Kidney capillary endothelial cell (primary cell): ENCODE data around the gene DDRGK1.
A peak's percentile ranks its signal among the peaks of the same experiment; 100 is the strongest.
"Not testable (repeated sequence)": the region's sequence is repeated elsewhere in the genome, so short reads cannot be mapped to it uniquely, and the experiment has no call there.

Source experiments
- DNase-seq: peaks from one replicate; pipeline ENCODE4 v3.0.0-alpha.2; 2018; ENCODE audit warnings: low spot score

DDRGK1 gene

DNA sequence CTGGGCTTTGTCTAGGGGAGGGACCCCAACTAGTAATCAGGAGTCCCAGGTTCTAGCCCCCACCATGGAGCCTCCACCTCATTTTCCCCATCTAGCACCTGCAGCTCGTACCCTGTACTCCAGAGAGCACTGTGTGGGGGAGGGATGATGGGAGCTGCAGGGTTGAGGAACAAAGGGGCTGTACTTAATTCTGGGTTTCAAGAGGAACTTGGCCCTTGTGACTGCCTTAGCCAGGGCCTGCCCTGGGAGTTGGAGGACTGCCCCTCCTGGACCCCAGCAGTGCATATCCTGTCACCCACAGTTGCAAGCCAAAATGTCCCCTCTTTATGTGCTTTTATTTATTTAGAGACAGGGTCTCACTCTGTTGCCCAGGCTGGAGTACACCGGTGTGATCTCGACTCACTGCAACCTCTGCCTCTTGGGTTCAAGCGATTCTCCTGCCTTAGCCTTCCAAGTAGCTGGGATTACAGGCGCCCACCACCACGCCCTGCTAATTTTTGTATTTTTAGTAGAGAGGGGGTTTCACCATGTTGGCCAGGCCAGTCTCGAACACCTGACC, 11.0 kb upstream of the DDRGK1 start:
- DNase-seq: not testable (repeated sequence)

DNA sequence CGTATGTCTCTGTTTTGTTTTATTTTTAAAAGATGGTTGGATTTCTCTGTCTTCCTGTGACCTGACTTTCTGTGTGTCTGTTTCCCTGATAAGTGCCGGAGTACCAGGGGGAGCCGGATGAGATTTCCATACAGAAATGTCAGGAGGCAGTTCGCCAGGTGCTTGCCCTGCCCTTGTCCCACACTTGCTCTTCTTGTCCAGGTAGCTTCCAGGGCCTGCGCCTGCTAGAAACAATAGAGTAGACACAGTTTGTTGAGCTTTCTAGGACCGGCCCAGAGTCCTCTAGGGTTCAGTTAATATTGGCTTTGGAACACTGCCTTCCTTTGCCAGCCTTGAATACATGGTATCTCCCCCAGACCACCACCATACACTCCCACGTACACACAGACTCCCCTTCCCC, 8.7 kb upstream of the DDRGK1 start:
- no peak for DNase-seq

DNA sequence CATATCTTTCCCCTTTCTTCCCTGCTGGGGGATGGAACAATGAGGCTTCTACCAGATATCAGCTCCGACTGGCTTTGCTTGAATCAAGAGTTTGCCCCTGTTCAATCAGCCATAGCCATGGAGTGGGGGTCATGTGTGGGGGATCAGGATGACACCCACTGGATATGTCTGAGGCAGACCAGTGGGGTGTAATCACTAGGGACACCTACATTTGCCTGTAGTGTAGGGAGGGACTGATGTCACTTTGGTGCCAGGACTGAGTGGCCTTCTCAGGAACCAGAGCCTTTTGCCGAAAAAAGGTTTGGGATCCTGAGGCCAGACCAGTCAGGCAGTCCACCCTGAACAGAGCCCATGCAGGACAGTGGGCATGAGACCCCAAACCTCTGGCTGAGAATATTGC, 5.9 kb upstream of the DDRGK1 start:
- DNase-seq: no peak

DNA sequence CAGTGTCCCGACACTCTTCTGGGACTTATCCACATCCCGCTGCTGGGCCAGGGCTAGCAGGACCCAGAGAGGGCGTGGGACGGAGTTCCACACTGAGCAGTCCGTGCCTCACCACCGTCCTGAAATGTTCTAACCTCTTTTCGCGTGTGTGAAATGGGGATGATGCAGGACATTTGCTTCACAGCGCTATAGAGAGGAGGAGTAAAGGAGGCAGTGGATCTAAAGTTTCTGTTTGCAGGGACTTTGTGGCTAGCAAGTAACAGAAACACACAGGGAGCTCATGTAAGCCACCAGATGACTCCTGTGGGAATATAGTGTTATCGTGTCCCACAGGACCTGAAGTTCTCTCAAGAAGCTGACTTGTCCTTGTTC, 5.5 kb upstream of the DDRGK1 start:
- peak; percentile 16 for DNase-seq

DNA sequence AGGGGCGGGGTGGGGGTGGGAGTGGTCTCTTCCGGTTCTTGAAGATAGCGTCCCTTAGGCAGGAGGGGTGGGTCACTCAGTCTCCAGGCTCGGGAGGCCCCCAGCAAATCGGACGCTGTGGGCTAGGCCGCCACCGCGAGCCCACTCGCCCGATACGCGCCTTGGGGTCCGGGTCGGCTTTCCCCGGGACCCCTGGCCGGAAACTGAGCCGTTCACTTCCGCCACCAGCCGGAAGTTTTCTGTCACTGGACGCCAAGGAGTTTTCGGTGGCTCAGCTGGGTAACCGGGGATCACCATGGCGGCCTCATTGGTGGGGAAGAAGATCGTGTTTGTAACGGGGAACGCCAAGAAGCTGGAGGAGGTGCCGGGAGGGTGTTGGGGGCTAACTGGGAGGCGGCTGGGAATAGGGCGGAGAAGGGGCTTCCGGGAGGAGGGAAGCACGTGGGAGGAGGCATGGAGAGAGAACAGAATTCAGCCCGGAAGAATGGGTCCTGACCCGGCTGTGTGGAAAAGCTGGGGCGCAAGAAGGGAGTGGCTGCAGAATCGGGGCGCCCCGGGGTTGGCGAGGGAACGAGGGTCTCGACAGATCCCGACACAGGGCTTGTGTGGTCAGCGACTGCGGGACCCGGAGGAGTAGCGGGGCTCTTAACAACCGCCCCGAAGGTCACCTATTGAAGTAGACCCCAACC, 4.9 kb upstream of the DDRGK1 start, which contains the start of gene ITPA:
Gene ITPA, plus strand, starts transcription at position 242 of the 689 bp plus-strand sequence. Its CDS starts 54 bp downstream, at position 296.
- DNase-seq: peak; percentile 48

DNA sequence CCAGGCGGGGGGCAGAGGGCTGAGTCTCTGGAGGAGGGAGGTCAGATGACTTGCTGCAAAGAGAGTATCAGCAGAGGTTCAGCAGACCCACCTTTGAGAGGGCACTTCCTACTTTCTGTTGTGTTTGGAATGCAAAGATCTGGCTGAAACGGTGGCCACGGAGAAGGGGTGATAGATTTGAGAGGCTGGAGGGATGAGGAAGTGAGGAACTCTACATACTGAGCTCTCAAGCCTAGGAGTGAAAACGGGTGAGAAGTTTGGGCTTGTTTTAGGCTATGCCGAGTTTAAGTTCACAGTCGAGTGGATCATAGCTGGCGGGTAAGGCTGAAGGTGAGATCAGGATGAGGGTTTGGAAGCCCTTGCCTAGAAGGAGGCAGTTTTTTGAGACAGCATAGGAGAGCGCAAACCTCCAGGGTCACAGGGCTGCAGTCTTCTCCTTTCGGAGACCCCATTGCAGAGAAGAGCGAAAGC, 4.3 kb upstream of the DDRGK1 start:
- DNase-seq: peak; percentile 19

DNA sequence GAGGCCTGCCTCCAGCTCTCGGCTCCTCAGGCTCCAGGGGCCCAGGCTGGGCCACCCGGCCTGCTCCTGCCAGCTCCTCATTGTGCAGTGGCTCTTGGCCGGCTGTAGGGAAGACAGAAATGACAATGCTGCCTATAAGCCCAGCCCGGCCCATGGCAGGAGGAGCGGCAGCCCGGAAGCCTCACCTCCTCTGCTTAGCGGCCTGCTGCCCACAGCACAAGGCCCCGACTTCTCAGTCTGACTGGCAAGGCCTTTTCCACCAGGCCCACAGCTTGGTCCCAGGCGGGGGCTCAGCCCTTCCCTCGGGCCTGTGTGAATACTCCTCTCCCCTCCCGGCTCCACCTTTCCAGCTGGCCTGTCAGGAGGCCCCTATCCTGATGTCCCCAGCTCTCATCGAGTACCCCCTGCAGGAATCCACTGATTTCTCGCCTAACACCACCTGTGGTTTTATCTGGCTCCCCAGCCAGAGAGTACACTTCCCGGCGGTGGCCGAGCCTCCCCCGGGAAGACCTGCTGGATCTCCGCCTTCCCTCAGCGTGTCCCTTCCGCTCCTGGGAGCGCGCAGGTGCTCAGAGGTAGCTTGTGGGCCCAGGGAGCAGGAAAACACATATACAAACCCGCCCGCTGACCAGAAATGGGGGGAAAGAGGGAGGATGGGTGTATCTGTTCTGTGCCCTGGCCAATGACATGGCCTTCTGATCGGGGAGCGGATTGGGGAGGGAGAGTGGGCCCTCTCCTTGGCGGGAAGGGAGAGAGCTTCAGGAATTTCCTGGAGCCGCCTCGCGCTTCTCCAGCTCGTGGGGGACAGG, 963 bp downstream of the DDRGK1 start:
- DNase-seq: no peak

DNA sequence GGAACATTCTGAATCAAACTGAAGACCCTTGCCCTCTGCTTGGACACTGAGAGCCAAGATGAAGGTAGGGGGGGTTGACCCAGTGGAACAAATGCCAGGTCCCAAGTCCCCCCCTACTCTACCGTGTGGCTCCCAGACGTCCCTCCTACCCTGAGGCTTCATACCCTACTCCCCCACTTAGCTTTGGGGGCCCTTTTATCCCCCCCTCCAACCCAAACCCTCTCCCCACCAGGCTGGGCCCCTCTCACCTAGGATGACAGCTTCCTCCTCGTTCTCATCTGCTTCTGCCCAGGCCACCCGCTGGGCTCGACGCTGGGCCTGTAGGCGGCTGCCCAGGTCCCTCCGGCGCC, 1.5 kb downstream of the DDRGK1 start:
- DNase-seq: no peak

DNA sequence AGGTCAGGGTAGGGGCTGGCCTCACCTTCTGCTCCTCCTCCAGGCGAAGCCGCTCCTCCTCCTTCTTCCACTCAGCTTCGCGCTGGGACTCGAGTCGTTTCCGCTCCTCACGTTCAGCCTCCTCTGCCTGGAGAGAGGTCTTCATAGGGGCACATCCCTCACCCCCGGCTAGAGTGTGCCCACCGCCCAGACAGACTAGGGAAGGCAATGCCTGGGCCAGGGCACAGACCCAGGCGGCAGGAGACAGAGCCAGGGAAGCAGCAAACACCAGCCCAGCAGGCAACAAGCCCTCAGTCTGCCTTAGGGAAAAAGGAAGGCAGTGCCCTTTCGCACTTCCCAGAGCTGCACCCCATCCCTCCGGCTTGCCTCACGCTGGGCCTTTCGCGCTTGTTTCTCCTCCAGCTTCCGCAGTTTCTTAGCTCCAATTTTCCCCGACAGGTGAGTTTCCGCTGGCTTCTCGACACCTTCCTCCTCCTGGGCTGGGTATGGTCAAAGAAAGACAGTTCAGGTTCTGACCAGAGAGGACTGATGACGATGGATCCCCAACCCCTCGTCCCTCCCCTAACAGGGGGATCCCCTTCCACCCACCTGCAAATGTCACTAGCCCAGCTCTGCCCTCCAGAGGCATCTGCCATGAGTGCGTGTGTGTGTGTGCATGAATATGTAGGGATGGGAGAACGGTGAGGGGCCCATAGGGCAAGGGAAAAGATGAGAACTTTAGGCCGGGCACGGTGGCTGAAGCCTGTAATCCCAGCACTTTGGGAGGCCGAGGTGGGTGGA, 4.3 kb downstream of the DDRGK1 start:
- DNase-seq: no peak

DNA sequence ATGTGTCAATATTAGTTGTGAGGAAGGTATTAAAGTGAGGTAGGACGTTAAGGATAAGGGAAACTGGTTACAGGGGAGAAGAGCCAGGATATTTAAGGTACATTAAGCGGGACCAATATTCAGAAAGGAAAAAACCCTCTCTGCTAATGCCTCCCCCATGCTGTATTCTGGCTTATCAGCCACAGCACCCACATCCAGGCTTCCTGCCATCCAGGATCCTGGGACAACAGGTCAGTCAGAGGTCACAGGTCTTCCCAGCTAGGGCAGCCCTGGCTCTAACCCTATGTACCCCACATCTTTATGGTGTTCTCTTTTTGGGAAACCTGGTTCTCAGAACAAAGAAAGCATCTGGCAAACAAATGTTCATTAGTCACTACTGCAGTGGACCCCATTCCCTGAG, 5.3 kb downstream of the DDRGK1 start:
- no peak for DNase-seq

DNA sequence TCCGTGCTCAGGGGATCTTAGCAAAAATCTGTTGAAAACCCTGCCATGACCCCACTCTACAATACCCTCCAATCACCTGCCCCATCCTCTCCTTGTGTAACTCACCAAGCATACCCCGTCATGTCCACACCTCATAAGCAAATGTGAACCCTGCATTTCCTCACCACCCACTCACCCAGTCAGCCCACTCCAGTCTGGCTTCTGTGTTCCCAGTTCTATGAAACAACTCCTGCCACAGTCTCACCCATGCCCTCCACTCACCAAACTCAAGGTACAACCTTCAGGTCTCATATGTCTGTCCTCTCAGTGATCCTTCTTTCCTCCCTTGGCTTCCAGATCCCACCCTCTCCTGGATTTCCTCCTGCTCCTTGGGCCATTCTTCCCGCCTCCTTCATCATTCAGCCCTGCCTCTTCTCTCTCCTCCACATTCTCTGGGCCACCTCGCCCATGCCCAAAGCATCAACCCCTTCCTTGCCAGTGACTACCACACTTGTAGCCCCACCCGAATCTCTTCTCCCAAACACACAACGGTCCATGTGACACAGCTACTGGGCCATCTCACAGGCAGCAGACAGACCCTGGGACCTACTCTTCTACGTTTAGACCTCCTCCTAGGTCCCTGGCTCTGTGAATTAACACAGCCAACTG, 8.8 kb downstream of the DDRGK1 start:
- DNase-seq: no peak

DNA sequence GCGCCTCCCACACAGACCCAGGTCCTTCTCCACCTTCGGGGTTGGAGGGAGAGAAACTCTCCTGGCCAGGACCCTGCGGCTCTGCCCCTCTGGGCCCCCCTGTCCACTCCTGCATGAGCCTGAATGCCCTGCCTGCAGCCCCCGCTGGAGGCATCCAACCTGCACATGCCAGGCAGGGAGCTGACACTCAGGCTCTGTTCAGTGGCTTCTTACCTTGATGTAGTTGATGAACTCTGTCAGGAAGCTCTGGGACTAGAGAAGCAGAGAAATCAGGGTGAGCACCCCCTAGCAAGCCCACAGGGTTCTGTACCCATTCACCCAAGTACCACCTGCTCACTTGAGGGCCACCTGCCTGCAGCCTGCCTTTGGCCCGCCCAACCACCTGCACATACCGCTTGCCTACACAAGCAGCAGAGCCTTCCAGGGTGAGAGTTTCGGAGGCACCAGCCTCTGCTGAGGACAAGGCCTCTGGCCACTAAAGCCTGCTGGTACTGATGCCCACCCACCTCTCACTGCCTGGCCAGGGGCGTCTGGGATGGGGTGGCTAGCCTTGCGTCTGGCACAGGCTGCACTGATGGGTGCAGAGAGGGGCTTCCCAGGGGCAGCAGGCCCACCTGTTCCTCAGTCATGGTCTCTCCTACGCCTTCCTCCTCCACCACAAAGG, 9.7 kb downstream of the DDRGK1 start:
- no peak for DNase-seq

DNA sequence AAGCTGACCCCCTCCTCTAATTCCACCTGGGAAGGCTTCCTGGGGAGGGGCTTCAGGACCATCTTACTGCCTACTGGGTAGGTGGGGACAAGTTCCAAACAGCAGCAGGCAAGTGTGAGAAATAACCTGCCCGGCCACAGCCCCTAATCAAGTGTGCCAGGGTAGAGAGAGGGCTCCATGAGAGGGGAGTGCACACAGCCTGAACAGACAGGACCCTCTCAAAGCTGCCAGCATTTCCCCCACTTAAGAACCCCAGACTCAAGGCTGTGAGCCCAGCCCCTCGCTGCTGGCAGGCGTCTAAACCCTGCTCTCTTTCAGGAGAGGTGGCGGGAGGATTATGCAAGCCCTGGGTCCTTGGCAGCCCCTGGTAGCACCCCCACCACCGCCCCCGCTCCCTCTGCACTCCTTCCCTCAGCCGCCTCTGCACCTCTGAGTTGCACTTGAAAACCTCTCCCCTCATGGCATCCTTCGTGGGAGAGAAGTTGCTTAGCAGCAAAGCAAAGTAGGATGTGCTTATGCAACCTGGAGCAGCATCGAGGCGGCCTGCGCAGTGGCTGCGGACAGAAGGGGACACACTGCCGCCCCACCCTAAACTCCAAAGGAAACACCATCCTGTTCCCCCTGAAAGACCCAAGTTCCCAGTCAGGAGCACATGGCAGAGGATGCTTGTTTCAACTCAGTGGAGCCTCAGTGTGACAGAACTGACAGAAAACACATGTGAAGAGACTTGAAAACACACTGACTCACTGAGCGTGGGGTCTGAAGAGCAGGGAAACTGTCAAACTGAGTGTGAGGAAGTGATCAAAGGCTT, 10.5 kb downstream of the DDRGK1 start:
- DNase-seq: no peak

DNA sequence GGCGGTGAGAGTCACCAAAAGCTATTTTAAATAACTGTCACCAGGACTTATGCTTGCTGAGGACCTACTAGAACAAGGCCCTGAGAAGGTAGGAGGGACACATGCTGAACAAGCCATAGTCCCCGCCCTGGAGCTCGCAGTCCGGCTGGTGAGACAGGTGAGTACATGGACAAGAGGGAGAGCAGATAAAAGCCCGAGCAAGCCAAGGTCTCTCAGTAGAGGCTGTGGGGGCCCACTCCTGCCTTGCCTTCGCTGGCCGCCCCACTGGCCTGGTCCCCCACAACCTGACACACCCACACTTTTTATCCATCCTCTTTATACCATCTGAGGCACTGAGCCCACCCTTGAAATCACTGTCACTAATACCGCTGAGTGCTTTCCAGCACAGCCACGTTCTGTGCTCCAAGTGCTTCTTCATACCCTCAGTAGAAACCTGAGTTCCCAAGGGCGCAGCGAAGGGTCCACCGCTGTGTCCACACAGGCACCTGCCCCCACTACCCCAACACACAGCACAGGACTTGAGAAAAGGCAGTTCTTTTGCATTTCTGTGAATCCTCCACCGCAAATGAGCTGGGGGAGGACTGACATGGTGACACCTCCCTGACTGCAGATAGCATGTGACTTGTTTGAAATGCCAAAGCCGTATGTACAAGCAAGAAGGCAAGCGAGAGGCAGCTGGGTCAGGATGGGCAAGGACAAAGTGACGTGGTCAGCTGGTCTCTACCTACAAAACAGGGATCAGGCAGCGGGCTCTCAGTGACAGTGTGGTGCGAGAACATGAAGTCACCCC, 12.1 kb downstream of the DDRGK1 start:
- no peak for DNase-seq

DNA sequence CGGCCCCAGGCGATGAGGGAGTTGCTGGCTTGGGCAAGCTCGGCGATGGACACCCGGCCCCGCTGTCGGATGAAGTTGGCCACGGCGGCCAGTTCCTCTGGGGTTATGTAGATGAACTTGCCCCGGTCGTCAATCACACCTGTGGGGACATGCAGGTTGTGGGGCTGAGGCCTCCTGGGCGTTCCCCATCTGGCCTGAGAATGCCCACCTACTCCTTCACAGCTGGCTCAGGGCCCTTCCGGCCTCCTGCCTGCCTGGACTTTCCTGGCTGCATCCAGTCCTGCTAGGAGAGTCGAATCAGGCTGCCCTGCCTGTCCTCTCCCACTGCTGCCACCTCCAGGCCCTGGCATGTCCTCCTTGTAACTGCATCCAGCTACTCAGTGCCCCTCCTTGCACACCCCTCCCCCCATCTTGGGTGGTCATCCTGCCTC, 13.8 kb downstream of the DDRGK1 start:
- no peak for DNase-seq

DNA sequence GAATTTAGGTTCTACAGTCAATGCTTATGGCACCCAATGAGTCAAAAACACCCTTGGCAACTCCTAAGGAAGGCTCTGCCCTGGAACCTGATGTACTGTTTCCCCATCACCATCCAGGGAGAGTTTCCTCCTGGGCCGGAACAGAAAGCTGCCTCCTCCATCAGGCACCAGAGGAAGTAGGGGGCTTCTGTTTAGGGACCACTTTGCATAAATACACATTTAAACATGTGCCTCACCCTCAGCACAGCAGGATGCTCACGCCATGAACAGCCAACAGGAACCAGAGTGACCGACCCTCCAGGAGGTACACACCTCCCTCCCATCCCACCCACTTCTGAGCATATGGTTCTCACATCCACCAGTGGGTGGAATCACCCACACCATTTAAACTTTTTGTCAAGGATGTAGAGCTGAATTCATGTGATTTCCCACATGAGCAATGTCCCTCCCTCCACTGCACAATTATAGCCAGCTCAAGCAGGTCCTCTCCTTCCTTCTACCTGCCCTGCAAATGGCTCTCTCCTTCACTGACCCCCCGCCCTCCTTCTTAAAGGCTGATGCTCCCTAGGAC, 14.8 kb downstream of the DDRGK1 start:
- DNase-seq: no peak

DNA sequence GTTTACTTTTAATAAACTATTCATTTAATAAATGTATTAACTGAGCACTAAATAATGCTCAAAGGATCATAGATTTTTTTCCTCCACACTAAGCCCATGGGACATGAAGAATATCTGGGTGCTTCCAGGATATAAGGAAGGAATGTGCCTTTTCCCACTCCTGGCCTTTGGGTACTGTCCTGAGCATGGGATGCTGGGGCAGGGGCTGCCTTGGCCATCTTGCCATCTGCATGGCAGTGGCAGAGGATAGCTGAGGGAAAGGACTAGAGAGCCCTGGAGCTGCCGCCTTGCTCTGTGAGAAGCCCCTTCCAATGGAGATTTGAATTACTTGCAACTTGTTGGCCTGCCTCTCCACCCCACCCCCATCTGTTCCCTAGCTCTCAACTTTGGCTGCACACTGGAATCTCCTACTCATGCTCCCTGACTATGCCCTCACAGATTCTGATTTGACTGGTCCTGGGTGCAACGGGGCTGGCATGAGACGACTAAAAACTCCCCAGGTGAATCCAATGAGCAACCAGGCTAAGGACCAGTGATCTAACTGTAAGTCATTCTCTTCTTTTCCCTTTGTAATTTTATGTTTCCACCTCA, 15.6 kb downstream of the DDRGK1 start:
- DNase-seq: no peak

DNA sequence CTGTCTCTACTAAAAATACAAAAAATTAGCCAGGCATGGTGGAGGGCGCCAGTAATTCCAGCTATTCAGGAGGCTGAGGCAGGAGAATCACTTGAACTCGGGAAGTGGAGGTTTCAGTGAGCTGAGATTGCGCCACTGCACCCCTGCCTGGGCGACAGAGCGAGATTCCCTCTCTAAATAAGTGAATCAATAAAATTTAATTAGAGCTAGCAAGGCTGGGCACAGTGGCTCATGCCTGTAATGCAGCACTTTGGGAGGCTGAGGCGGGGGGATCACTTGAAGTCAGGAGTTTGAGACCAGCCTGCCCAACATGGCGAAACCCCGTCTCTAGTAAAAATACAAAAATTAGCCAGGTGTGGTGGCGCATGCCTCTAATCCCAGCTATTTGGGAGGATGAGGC, 16.6 kb downstream of the DDRGK1 start:
- not testable (repeated sequence) for DNase-seq
